H1 (cell line): ENCODE data around the gene ACY1.

Experiments used
- GABPA ChIP-seq: IDR thresholded peaks from 2 replicates; pipeline ENCODE4 v1.6.1; 2011; ENCODE audit warnings: mild to moderate bottlenecking, low read length, moderate library complexity, borderline replicate concordance; ENCODE audit not compliant: insufficient read depth
- HDAC2 ChIP-seq, 2 experiments: fragments of 300-600 bp in 1 of 2; sonication (generic) in 1 of 2; IDR thresholded peaks; 2 replicates each; pipeline ENCODE4 v1.6.1; 2011 to 2012; ENCODE audit warnings: low read depth in 2 of 2, low read length in 2 of 2, mild to moderate bottlenecking in 2 of 2, moderate library complexity in 2 of 2, borderline replicate concordance in 1 of 2, inconsistent platforms in 1 of 2
- POLR2A ChIP-seq, 2 experiments: IDR thresholded peaks; 1 replicate in 1 of 2; 2 replicates in 1 of 2; pipeline ENCODE4 v1.6.1; 2011; ENCODE audit warnings: low read depth in 2 of 2, low read length in 2 of 2, mild to moderate bottlenecking in 2 of 2; ENCODE audit errors: control extremely low read depth in 1 of 2
- POLR2AphosphoS5 ChIP-seq: IDR thresholded peaks from 2 replicates; pipeline ENCODE4 v1.6.1; 2011; ENCODE audit warnings: low read depth, low read length
- RBBP5 ChIP-seq: IDR thresholded peaks from 2 replicates; pipeline ENCODE4 v1.7.1; 2012; ENCODE audit warnings: low read depth, mild to moderate bottlenecking, inconsistent platforms, low read length, moderate library complexity, borderline replicate concordance
- SIN3A ChIP-seq, 2 experiments: IDR thresholded peaks in 1 of 2; conservative IDR thresholded peaks in 1 of 2; 2 replicates each; pipeline ENCODE4 v1.6.1; 2011 to 2012; ENCODE audit warnings: low read length in 2 of 2, improper control_type of control experiment in 1 of 2, low read depth in 1 of 2, mild to moderate bottlenecking in 1 of 2
- SP1 ChIP-seq: IDR thresholded peaks from 2 replicates; pipeline ENCODE4 v1.6.1; 2011; ENCODE audit warnings: low read depth, low read length
- SUZ12 ChIP-seq: fragments of 200-600 bp; sonication (generic); IDR thresholded peaks from 2 replicates; pipeline ENCODE4 v1.6.1; 2012; ENCODE audit warnings: mild to moderate bottlenecking, inconsistent platforms, low read length, moderate library complexity, mixed read lengths
- TAF7 ChIP-seq: optimal IDR thresholded peaks from 2 replicates; pipeline ENCODE3; 2011; ENCODE audit warnings: low read depth, mild to moderate bottlenecking, inconsistent platforms, low read length, moderate library complexity, borderline replicate concordance
- TF ChIP-seq, protein P1 (sequence below), 3 experiments: IDR thresholded peaks; 1 replicate in 2 of 3; 2 replicates in 1 of 3; pipeline versions ENCODE4 v1.5.1 to v1.6.1; 2011; ENCODE audit warnings: low read length in 3 of 3, mild to moderate bottlenecking in 3 of 3, inconsistent platforms in 2 of 3, low read depth in 1 of 3, moderate library complexity in 1 of 3; ENCODE audit not compliant: insufficient read depth in 1 of 3; ENCODE audit errors: control extremely low read depth in 1 of 3
- TF ChIP-seq, protein P2 (sequence below): IDR thresholded peaks from 2 replicates; pipeline ENCODE4 v1.6.1; 2011; ENCODE audit warnings: low read depth, mild to moderate bottlenecking, low read length; ENCODE audit not compliant: insufficient read depth
- TF ChIP-seq, protein P3 (sequence below): IDR thresholded peaks from 2 replicates; pipeline ENCODE4 v1.6.1; 2012; ENCODE audit warnings: low read length, inconsistent platforms

- TF ChIP-seq, protein P1, sequence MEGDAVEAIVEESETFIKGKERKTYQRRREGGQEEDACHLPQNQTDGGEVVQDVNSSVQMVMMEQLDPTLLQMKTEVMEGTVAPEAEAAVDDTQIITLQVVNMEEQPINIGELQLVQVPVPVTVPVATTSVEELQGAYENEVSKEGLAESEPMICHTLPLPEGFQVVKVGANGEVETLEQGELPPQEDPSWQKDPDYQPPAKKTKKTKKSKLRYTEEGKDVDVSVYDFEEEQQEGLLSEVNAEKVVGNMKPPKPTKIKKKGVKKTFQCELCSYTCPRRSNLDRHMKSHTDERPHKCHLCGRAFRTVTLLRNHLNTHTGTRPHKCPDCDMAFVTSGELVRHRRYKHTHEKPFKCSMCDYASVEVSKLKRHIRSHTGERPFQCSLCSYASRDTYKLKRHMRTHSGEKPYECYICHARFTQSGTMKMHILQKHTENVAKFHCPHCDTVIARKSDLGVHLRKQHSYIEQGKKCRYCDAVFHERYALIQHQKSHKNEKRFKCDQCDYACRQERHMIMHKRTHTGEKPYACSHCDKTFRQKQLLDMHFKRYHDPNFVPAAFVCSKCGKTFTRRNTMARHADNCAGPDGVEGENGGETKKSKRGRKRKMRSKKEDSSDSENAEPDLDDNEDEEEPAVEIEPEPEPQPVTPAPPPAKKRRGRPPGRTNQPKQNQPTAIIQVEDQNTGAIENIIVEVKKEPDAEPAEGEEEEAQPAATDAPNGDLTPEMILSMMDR (IDR thresholded peaks at IDR 0.05; ENCODE audit: control extremely low read depth in 1 of 3, insufficient read depth in 1 of 3, low read depth in 1 of 3, low read length in 3 of 3) = no peak
- TF ChIP-seq SIN3A (conservative IDR thresholded peaks at IDR 0.05 in 1 of 2, IDR thresholded peaks at IDR 0.05 in 1 of 2; ENCODE audit: low read depth in 1 of 2, low read length in 2 of 2) = no peak
- no peak for TF ChIP-seq HDAC2 (IDR thresholded peaks at IDR 0.05; ENCODE audit: borderline replicate concordance in 1 of 2, low read depth in 2 of 2, low read length in 2 of 2)
- no peak for TF ChIP-seq POLR2AphosphoS5
- no peak for TF ChIP-seq POLR2A (IDR thresholded peaks at IDR 0.05; ENCODE audit: control extremely low read depth in 1 of 2, low read depth in 2 of 2, low read length in 2 of 2)
- no peak for TF ChIP-seq TAF7
- no peak for TF ChIP-seq RBBP5
- no peak for TF ChIP-seq GABPA
- TF ChIP-seq, protein P2, sequence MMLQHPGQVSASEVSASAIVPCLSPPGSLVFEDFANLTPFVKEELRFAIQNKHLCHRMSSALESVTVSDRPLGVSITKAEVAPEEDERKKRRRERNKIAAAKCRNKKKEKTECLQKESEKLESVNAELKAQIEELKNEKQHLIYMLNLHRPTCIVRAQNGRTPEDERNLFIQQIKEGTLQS = no peak
- no peak for TF ChIP-seq SUZ12
- no peak for TF ChIP-seq SP1
- TF ChIP-seq, protein P3, sequence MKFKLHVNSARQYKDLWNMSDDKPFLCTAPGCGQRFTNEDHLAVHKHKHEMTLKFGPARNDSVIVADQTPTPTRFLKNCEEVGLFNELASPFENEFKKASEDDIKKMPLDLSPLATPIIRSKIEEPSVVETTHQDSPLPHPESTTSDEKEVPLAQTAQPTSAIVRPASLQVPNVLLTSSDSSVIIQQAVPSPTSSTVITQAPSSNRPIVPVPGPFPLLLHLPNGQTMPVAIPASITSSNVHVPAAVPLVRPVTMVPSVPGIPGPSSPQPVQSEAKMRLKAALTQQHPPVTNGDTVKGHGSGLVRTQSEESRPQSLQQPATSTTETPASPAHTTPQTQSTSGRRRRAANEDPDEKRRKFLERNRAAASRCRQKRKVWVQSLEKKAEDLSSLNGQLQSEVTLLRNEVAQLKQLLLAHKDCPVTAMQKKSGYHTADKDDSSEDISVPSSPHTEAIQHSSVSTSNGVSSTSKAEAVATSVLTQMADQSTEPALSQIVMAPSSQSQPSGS = no peak
Measured at GRCh38 chr3:51966016-51966415, 17.3 kb upstream of the ACY1 start.
